Natural killer cell treated with Interleukin-12 subunit alpha and Interleukin-12 subunit beta and Interleukin-15 and Interleukin-18, amount 100 ng/mL, for 72 hours (primary cell): ENCODE results near the gene U2AF2. TPM values are rescaled to one million over a fixed set of nuclear protein-coding genes. Genes with fewer than 3 reads are reported as not detected.

ENCODE experiments used
- ATAC-seq, 2 donors: fragments of 150-1000 bp; cut with Tn5 transposase in 1 of 2; sonication (Bioruptor Pico), chemical (Tn5 transposase) in 1 of 2; 2 replicates each; pipeline ENCODE4 v1.10.0; 2021
- DNase-seq: peaks from one replicate; pipeline ENCODE4 v3.0.0; 2022; ENCODE audit warnings: low spot score
- H3K27ac Mint-ChIP-seq, 2 donors: 1 replicate in 1 of 2; 2 replicates in 1 of 2; pipeline ENCODE4 v1.8.0; 2022; ENCODE audit warnings: mixed read lengths in 2 of 2, mild to moderate bottlenecking in 1 of 2, moderate library complexity in 1 of 2
- H3K27me3 Mint-ChIP-seq, 2 donors: 1 replicate in 1 of 2; 2 replicates in 1 of 2; pipeline ENCODE4 v1.8.0; 2022; ENCODE audit warnings: mixed read lengths in 2 of 2
- H3K36me3 Mint-ChIP-seq: one replicate; pipeline ENCODE4 v1.8.0; 2022; ENCODE audit warnings: mixed read lengths
- H3K4me1 Mint-ChIP-seq, 2 donors: 1 replicate in 1 of 2; 2 replicates in 1 of 2; pipeline ENCODE4 v1.8.0; 2022; ENCODE audit warnings: low read depth in 2 of 2, mixed read lengths in 2 of 2, mild to moderate bottlenecking in 1 of 2
- H3K4me3 Mint-ChIP-seq: one replicate; pipeline ENCODE4 v1.8.0; 2022; ENCODE audit warnings: mixed read lengths
- H3K9me3 Mint-ChIP-seq: 2 replicates; pipeline ENCODE4 v1.8.0; 2022; ENCODE audit warnings: mixed read lengths
- total RNA-seq, 2 donors: library from RNA; stranded (reverse); gene quantifications; one replicate each; pipeline ENCODE4 v1.2.3, GENCODE V29; 2022

The U2AF2 gene
- total RNA-seq, 2 donors from 2014 or later = 266 to 434 TPM

GRCh38 chr19:55692681-55693081 is 37.8 kb downstream of the U2AF2 start:
- H3K36me3 Mint-ChIP-seq = no peaks in the 10 kb centered on the region
- ATAC-seq = no peak
- no peaks in the 10 kb centered on the region for H3K9me3 Mint-ChIP-seq

GRCh38 chr19:55693336-55693974 is 38.6 kb downstream of the U2AF2 start:
- no peak overlapping the region for H3K4me3 Mint-ChIP-seq
- H3K36me3 Mint-ChIP-seq = no peaks in the 10 kb centered on the region
- H3K4me1 Mint-ChIP-seq = no peaks in the 10 kb centered on the region
- no peaks in the 10 kb centered on the region for H3K9me3 Mint-ChIP-seq
- no peak overlapping the region for H3K27ac Mint-ChIP-seq
- no peak for ATAC-seq
- no peak for DNase-seq
- H3K27me3 Mint-ChIP-seq = no peaks in the 10 kb centered on the region

More at GRCh38 chr19:55692681-55693081, 37.8 kb downstream of the U2AF2 start:
- H3K4me1 Mint-ChIP-seq = no peaks in the 10 kb centered on the region
- peak; percentile 38 for DNase-seq
- H3K27me3 Mint-ChIP-seq = no peaks in the 10 kb centered on the region
- H3K27ac Mint-ChIP-seq = no peak overlapping the region
- no peak overlapping the region for H3K4me3 Mint-ChIP-seq

GRCh38 chr19:55694241-55694655 is 39.4 kb downstream of the U2AF2 start:
- ATAC-seq (no peak), DNase-seq (peak; percentile 49)
- Mint-ChIP-seq H3K27me3 (no peaks in the 10 kb centered on the region), H3K27ac (no peak overlapping the region), H3K9me3 (no peaks in the 10 kb centered on the region), H3K36me3 (no peaks in the 10 kb centered on the region), H3K4me1 (no peaks in the 10 kb centered on the region), H3K4me3 (no peak overlapping the region)

- Mint-ChIP-seq H3K9me3 (no peaks in the 10 kb centered on the region), H3K4me3 (no peak overlapping the region), H3K36me3 (no peaks in the 10 kb centered on the region), H3K27me3 (no peaks in the 10 kb centered on the region), H3K4me1 (no peaks in the 10 kb centered on the region), H3K27ac (no peak overlapping the region)
- DNase-seq (peak; percentile 51), ATAC-seq (no peak)
Measured at GRCh38 chr19:55694656-55695491, 40.0 kb downstream of the U2AF2 start.

- Mint-ChIP-seq H3K4me1 (no peaks in the 10 kb centered on the region), H3K27me3 (no peaks in the 10 kb centered on the region), H3K27ac (no peak overlapping the region), H3K9me3 (no peaks in the 10 kb centered on the region), H3K4me3 (no peak overlapping the region), H3K36me3 (no peaks in the 10 kb centered on the region)
- ATAC-seq (no peak), DNase-seq (no peak)
Measured at GRCh38 chr19:55695511-55696290, 40.9 kb downstream of the U2AF2 start.

GRCh38 chr19:55696301-55697068 is 41.6 kb downstream of the U2AF2 start:
- no peaks in the 10 kb centered on the region for H3K9me3 Mint-ChIP-seq
- no peaks in the 10 kb centered on the region for H3K4me1 Mint-ChIP-seq
- DNase-seq (no peak), ATAC-seq (no peak)
- no peak overlapping the region for H3K27ac Mint-ChIP-seq
- H3K27me3 Mint-ChIP-seq = no peaks in the 10 kb centered on the region
- no peak overlapping the region for H3K4me3 Mint-ChIP-seq
- H3K36me3 Mint-ChIP-seq = no peaks in the 10 kb centered on the region

GRCh38 chr19:55697069-55697440 is 42.2 kb downstream of the U2AF2 start:
- Mint-ChIP-seq H3K27me3 (no peaks in the 10 kb centered on the region), H3K36me3 (no peaks in the 10 kb centered on the region), H3K27ac (no peak overlapping the region), H3K4me1 (no peaks in the 10 kb centered on the region), H3K9me3 (no peaks in the 10 kb centered on the region), H3K4me3 (no peak overlapping the region)
- no peak for DNase-seq
- ATAC-seq = no peak

- H3K36me3 Mint-ChIP-seq = no peaks in the 10 kb centered on the region
- no peak overlapping the region for H3K4me3 Mint-ChIP-seq
- H3K27ac Mint-ChIP-seq = no peak overlapping the region
- no peaks in the 10 kb centered on the region for H3K27me3 Mint-ChIP-seq
- no peak for ATAC-seq
- DNase-seq = no peak
- H3K9me3 Mint-ChIP-seq = no peaks in the 10 kb centered on the region
- peaks cover 0 to 3% of the 10 kb centered on the region in 2 donors for H3K4me1 Mint-ChIP-seq
Measured at GRCh38 chr19:55697698-55698097, 42.9 kb downstream of the U2AF2 start.

GRCh38 chr19:55698256-55698655 is 43.4 kb downstream of the U2AF2 start:
- Mint-ChIP-seq H3K4me3 (no peak overlapping the region), H3K9me3 (no peaks in the 10 kb centered on the region), H3K27ac (peak overlapping the region in 1 of 2 donors; percentile 13), H3K27me3 (no peaks in the 10 kb centered on the region), H3K36me3 (no peaks in the 10 kb centered on the region), H3K4me1 (peaks cover 0 to 3% of the 10 kb centered on the region in 2 donors)
- no peak for DNase-seq
- ATAC-seq = no peak

- ATAC-seq (no peak), DNase-seq (no peak)
- H3K27ac Mint-ChIP-seq = no peak overlapping the region
- no peaks in the 10 kb centered on the region for H3K27me3 Mint-ChIP-seq
- H3K9me3 Mint-ChIP-seq = no peaks in the 10 kb centered on the region
- peaks cover 0 to 3% of the 10 kb centered on the region in 2 donors for H3K4me1 Mint-ChIP-seq
- no peaks in the 10 kb centered on the region for H3K36me3 Mint-ChIP-seq
- no peak overlapping the region for H3K4me3 Mint-ChIP-seq
Measured at GRCh38 chr19:55699221-55699620, 44.4 kb downstream of the U2AF2 start.

GRCh38 chr19:55700813-55701212 is 46.0 kb downstream of the U2AF2 start:
- no peak overlapping the region for H3K27ac Mint-ChIP-seq
- H3K4me1 Mint-ChIP-seq = peaks cover 0 to 3% of the 10 kb centered on the region in 2 donors
- H3K9me3 Mint-ChIP-seq = no peaks in the 10 kb centered on the region
- H3K36me3 Mint-ChIP-seq = peaks cover 6% of the 10 kb centered on the region
- no peak for DNase-seq
- no peak for ATAC-seq
- no peak overlapping the region for H3K4me3 Mint-ChIP-seq
- H3K27me3 Mint-ChIP-seq = no peaks in the 10 kb centered on the region

GRCh38 chr19:55702131-55702627 is 47.3 kb downstream of the U2AF2 start:
- no peaks in the 10 kb centered on the region for H3K27me3 Mint-ChIP-seq
- H3K27ac Mint-ChIP-seq = no peak overlapping the region
- ATAC-seq (no peak), DNase-seq (no peak)
- H3K4me1 Mint-ChIP-seq = peaks cover 0 to 3% of the 10 kb centered on the region in 2 donors
- no peaks in the 10 kb centered on the region for H3K9me3 Mint-ChIP-seq
- H3K4me3 Mint-ChIP-seq = no peak overlapping the region
- H3K36me3 Mint-ChIP-seq = peaks cover 6% of the 10 kb centered on the region

GRCh38 chr19:55703790-55704215 is 49.0 kb downstream of the U2AF2 start:
- ATAC-seq (no peak), DNase-seq (no peak)
- H3K4me1 Mint-ChIP-seq = peaks cover 0 to 3% of the 10 kb centered on the region in 2 donors
- peaks cover 6% of the 10 kb centered on the region for H3K36me3 Mint-ChIP-seq
- H3K4me3 Mint-ChIP-seq = no peak overlapping the region
- no peaks in the 10 kb centered on the region for H3K9me3 Mint-ChIP-seq
- no peak overlapping the region for H3K27ac Mint-ChIP-seq
- H3K27me3 Mint-ChIP-seq = no peaks in the 10 kb centered on the region
